Smooth muscle cell (in vitro differentiated cells): ENCODE results near the gene ARFGAP2. TPM values are rescaled to one million over a fixed set of nuclear protein-coding genes. Genes with fewer than 3 reads are reported as not detected.

Source experiments
- DNase-seq: peaks from one replicate; lab custom pipeline; 2025; ENCODE audit not compliant: unreplicated experiment; lab: John Stamatoyannopoulos, UW
- H2AFZ ChIP-seq: fragments of 200-600 bp; sonication (generic); 2 replicates; pipeline ENCODE4 v1.6.0; 2016; ENCODE audit warnings: antibody characterized with exemption, low read depth, mild to moderate bottlenecking
- H3F3A ChIP-seq: fragments of 200-600 bp; sonication (generic); 2 replicates; pipeline ENCODE4 v1.6.0; 2017; ENCODE audit warnings: antibody characterized with exemption, low read depth
- H3K27ac ChIP-seq: fragments of 200-600 bp; sonication (generic); 2 replicates; pipeline ENCODE4 v1.5.1; 2016; ENCODE audit warnings: low read depth, mild to moderate bottlenecking
- H3K27me3 ChIP-seq: fragments of 200-600 bp; sonication (generic); 2 replicates; pipeline ENCODE4 v1.6.1; 2016; ENCODE audit warnings: low read depth, mild to moderate bottlenecking
- H3K36me3 ChIP-seq: fragments of 200-600 bp; sonication (generic); 2 replicates; pipeline ENCODE4 v1.5.1; 2016; ENCODE audit warnings: low read depth
- H3K4me1 ChIP-seq: fragments of 200-600 bp; sonication (generic); 2 replicates; pipeline ENCODE4 v1.5.1; 2016; ENCODE audit warnings: low read depth
- H3K4me2 ChIP-seq: fragments of 200-600 bp; sonication (generic); 2 replicates; pipeline ENCODE4 v1.6.0; 2016; ENCODE audit warnings: mild to moderate bottlenecking
- H3K4me3 ChIP-seq: fragments of 200-600 bp; sonication (generic); 2 replicates; pipeline ENCODE4 v1.5.1; 2016; ENCODE audit warnings: mild to moderate bottlenecking
- H3K79me2 ChIP-seq: fragments of 200-600 bp; sonication (generic); 2 replicates; pipeline ENCODE4 v1.6.0; 2016; ENCODE audit warnings: low read depth, mild to moderate bottlenecking
- H3K9ac ChIP-seq: fragments of 200-600 bp; sonication (generic); 2 replicates; pipeline ENCODE4 v1.6.0; 2016; ENCODE audit warnings: low read depth
- H3K9me3 ChIP-seq: fragments of 200-600 bp; sonication (generic); replicated peaks from 2 replicates; pipeline ENCODE4 v1.5.1; 2016; ENCODE audit warnings: low read depth
- H4K20me1 ChIP-seq: fragments of 200-600 bp; sonication (generic); 2 replicates; pipeline ENCODE4 v1.6.0; 2016; ENCODE audit warnings: low read depth
- WGBS: methylation state at CpG from one replicate; pipeline ENCODE4 v1.1.7; 2016; ENCODE audit warnings: low lambda C conversion rate; 5-methylcytosine and 5-hydroxymethylcytosine counted together
- polyA plus RNA-seq: library from polyadenylated mRNA; unstranded; fragments of >200 nt; fragmentation: Nextera tagmentation; extraction: Ambion mirVana; gene quantifications from 2 replicates; pipeline ENCODE4 v1.2.1, GENCODE V29; 2016
- total RNA-seq: library from RNA; depleted of rRNA; stranded (reverse); fragments of >200 nt; gene quantifications from 2 replicates; pipeline ENCODE4 v1.2.3, GENCODE V29; 2014
- TF ChIP-seq, protein P1 (sequence below): fragments of 200-600 bp; sonication (generic); IDR thresholded peaks from 2 replicates; pipeline ENCODE4 v1.5.1; 2017; ENCODE audit warnings: borderline replicate concordance, mild to moderate bottlenecking, antibody characterized with exemption; ENCODE audit not compliant: insufficient read depth, poor library complexity, severe bottlenecking

Gene ARFGAP2
- total and polyA plus RNA-seq, 2 experiments from 2014 or later: 58.6 to 76.5 TPM

DNA sequence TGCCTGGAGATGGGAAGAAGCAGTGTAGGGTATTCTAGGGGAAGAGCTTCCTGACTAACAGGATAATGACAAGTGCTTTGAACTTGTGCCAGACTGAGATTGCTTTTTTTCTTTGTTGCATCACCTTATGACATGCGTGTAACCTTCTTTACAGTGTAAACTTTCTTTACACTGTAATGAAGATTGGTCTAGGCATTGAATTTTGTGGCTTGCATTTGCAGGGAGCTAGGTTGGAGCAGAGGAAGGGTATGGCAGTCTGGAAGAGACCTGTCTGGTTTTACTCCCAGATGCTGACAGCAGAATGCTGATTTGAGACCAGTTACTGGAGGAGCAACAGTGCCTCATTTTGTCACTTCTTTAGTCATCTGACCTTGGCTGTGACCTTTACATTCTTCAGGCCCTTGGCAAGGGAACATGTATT lies 43.7 kb upstream of the ARFGAP2 start:
- Histone ChIP-seq H3K4me1 (peaks cover 14% of the 10 kb centered on the region), H3K9ac (no peak overlapping the region), H3K4me2 (no peak overlapping the region), H3K79me2 (peaks cover 30% of the 10 kb centered on the region), H3K27ac (peak overlapping the region; percentile 52), H3K27me3 (no peaks in the 10 kb centered on the region), H3K4me3 (no peak overlapping the region), H4K20me1 (peaks cover 66% of the 10 kb centered on the region), H3K36me3 (no peaks in the 10 kb centered on the region), H2AFZ (no peak overlapping the region), H3F3A (peaks cover 2% of the 10 kb centered on the region), H3K9me3 (no peaks in the 10 kb centered on the region)
- no peak for DNase-seq
- TF ChIP-seq, protein P1, sequence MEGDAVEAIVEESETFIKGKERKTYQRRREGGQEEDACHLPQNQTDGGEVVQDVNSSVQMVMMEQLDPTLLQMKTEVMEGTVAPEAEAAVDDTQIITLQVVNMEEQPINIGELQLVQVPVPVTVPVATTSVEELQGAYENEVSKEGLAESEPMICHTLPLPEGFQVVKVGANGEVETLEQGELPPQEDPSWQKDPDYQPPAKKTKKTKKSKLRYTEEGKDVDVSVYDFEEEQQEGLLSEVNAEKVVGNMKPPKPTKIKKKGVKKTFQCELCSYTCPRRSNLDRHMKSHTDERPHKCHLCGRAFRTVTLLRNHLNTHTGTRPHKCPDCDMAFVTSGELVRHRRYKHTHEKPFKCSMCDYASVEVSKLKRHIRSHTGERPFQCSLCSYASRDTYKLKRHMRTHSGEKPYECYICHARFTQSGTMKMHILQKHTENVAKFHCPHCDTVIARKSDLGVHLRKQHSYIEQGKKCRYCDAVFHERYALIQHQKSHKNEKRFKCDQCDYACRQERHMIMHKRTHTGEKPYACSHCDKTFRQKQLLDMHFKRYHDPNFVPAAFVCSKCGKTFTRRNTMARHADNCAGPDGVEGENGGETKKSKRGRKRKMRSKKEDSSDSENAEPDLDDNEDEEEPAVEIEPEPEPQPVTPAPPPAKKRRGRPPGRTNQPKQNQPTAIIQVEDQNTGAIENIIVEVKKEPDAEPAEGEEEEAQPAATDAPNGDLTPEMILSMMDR: no peak
- 46% methylated on average over 1 of the region's 1 CpG for WGBS

DNA sequence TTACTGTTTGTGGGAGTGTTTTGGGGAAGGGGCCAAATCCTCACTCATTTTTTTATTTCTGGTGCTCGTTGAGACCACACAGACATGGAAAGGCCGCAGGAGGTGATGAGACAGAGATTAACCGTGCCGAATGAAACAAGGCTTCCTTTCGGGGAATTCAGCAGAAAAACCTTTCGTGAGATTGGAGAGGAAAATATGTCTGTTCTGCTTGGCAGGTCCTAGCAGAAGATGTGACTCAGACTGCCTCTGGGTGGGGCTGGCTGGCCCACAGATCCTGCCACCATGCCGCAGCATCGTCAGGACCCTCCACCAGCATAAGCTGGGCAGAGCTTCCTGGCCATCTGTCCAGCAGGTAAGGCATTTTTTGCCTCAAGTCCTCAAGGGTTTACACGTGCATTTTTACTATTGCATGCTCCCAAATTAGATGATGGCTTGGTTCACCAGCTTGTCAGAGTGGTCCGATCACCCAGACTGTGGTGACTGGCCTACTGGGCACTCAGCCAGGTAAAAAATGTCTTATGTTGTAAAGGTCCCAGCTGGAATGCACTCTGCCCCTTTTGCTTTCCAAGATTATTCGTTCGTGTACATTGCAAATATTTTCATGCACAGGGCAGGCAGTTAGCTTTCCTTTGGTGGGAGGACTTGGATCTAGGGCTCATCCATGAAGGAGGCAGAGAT lies 39.6 kb upstream of the ARFGAP2 start:
- Histone ChIP-seq H2AFZ (no peak overlapping the region), H3K4me1 (peaks cover 14% of the 10 kb centered on the region), H3F3A (peaks cover 2% of the 10 kb centered on the region), H3K79me2 (peaks cover 30% of the 10 kb centered on the region), H3K36me3 (no peaks in the 10 kb centered on the region), H3K27ac (peak overlapping the region; percentile 96), H3K27me3 (no peaks in the 10 kb centered on the region), H3K4me3 (peak overlapping the region; percentile 68), H3K9ac (peak overlapping the region; percentile 94), H3K4me2 (peak overlapping the region; percentile 95), H3K9me3 (no peaks in the 10 kb centered on the region), H4K20me1 (peaks cover 47% of the 10 kb centered on the region)
- DNase-seq: peak; percentile 57
- WGBS: 6% methylated on average over 12 of the region's 12 CpGs
- TF ChIP-seq, protein P1: no peak

DNA sequence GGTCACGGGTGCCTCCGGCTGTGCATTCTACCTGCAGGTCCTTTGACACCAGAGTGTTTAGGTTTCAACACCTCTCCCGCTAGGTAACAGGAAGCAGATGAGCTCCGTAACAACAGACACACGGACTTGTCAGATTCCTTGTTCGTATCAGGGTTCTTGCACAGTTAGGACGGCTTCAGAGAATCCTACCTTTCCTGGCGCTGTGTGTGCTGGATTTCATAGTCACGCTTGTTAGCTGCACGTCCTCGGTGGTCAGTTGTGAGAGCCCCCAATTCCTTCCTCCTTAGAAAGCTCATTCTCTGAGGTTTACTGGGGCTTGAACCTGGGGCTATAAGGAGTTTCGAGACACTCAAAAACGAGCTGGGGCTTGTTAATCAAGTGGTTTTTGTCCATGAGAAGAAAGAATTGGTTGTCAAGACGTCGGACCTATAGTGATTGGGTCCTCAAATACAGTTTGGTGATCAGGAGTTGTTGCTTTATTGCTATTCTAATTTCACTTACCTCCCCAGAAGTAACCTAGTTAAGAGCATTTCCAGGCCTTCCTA lies 38.8 kb upstream of the ARFGAP2 start:
- Histone ChIP-seq H3K79me2 (peaks cover 30% of the 10 kb centered on the region), H3K9ac (peak overlapping the region; percentile 94), H3K9me3 (no peaks in the 10 kb centered on the region), H3K4me2 (peak overlapping the region; percentile 95), H3K27ac (peak overlapping the region; percentile 96), H3F3A (peaks cover 2% of the 10 kb centered on the region), H3K4me1 (peaks cover 14% of the 10 kb centered on the region), H3K4me3 (peak overlapping the region; percentile 68), H4K20me1 (peaks cover 40% of the 10 kb centered on the region), H2AFZ (peak overlapping the region; percentile 6), H3K36me3 (no peaks in the 10 kb centered on the region), H3K27me3 (no peaks in the 10 kb centered on the region)
- TF ChIP-seq, protein P1: no peak
- WGBS: 10% methylated on average over 15 of the region's 15 CpGs
- DNase-seq: no peak
